Endothelial cell of umbilical vein (primary cell): ENCODE data around the gene ULK2.

Experiments
- EZH2 ChIP-seq: IDR thresholded peaks from 2 replicates; pipeline ENCODE4 v1.6.1; 2012; ENCODE audit warnings: borderline replicate concordance, low read depth, mild to moderate bottlenecking, moderate library complexity, low read length, inconsistent platforms; ENCODE audit not compliant: severe bottlenecking
- POLR2A ChIP-seq: IDR thresholded peaks from 2 replicates; pipeline ENCODE4 v1.6.1; 2012; ENCODE audit warnings: low read depth, mild to moderate bottlenecking, control low read depth, low read length
- POLR2AphosphoS5 ChIP-seq: IDR thresholded peaks from 2 replicates; pipeline ENCODE4 v1.6.1; 2012; ENCODE audit warnings: low read depth, mild to moderate bottlenecking, control low read depth, low read length, moderate library complexity; ENCODE audit not compliant: insufficient read depth
- TF ChIP-seq, protein P1 (sequence below), 2 donors: IDR thresholded peaks; 1 replicate in 1 of 2; 2 replicates in 1 of 2; pipeline ENCODE4 v1.5.1; 2011; ENCODE audit warnings: low read length in 2 of 2, mild to moderate bottlenecking in 2 of 2, moderate library complexity in 2 of 2, control low read depth in 1 of 2, inconsistent platforms in 1 of 2, low read depth in 1 of 2; ENCODE audit not compliant: insufficient read depth in 1 of 2; ENCODE audit errors: extremely low read depth in 1 of 2

DNA sequence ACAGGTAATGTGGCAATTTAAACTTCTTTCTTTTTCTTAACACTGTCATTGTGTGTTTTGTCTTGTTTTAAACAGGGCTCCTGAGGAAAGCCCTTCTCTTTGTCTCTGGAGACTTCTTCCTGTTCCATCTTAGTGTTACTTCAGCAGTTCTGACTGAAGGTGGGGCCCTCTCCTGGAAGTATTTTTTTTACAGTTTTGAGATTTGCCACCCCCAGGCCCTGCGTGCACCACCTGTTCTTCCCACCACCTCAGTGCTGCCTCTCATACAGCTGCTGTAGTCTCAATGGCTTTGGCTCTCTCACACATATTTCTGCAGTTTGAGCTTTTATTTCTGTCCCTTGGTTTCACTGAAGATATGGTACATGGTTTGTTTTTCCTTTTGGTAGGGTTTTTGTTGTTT, 67.2 kb downstream of the ULK2 start:
- TF ChIP-seq, protein P1, sequence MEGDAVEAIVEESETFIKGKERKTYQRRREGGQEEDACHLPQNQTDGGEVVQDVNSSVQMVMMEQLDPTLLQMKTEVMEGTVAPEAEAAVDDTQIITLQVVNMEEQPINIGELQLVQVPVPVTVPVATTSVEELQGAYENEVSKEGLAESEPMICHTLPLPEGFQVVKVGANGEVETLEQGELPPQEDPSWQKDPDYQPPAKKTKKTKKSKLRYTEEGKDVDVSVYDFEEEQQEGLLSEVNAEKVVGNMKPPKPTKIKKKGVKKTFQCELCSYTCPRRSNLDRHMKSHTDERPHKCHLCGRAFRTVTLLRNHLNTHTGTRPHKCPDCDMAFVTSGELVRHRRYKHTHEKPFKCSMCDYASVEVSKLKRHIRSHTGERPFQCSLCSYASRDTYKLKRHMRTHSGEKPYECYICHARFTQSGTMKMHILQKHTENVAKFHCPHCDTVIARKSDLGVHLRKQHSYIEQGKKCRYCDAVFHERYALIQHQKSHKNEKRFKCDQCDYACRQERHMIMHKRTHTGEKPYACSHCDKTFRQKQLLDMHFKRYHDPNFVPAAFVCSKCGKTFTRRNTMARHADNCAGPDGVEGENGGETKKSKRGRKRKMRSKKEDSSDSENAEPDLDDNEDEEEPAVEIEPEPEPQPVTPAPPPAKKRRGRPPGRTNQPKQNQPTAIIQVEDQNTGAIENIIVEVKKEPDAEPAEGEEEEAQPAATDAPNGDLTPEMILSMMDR (IDR thresholded peaks at IDR 0.05; ENCODE audit: extremely low read depth in 1 of 2, insufficient read depth in 1 of 2, low read depth in 1 of 2, low read length in 2 of 2) = no peak
- TF ChIP-seq EZH2 (no peak), POLR2A (no peak), POLR2AphosphoS5 (no peak)
